CD4-positive, alpha-beta T cell treated with Interleukin-17A for 1 hour (primary cell): Measurements from ENCODE around the gene MED25.

Source experiments
- DNase-seq: peaks from one replicate; pipeline ENCODE4 v3.0.0-alpha.2; 2020

The MED25 gene

GRCh38 chr19:49859682-49860335 is 41.7 kb downstream of the MED25 start:
- no peak for DNase-seq

- DNase-seq, result no peak
Measured at GRCh38 chr19:49860336-49861102, 42.4 kb downstream of the MED25 start.

DNA sequence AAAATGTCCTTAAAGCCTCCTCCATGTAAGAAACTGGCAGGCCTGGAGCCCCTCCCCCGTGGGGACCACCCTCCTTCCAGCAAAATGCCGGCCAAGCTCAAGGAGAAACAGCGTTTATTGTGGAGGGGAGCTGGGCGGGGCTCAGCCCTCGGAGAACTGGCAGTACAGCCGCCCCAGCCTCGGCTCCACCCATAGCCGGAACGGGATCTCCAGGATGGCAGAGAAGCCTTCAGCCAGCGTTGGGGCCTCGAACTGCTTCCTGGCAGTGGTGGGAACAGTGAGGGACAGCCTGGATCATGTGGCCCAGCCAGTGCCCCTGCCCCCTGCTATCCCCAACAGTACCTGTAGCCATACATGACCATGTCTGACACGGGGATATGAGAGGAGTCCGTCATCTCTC is 43.0 kb downstream of the MED25 start:
- no peak for DNase-seq

- DNase-seq, result no peak
Measured at GRCh38 chr19:49861541-49862378, 43.7 kb downstream of the MED25 start.

DNA sequence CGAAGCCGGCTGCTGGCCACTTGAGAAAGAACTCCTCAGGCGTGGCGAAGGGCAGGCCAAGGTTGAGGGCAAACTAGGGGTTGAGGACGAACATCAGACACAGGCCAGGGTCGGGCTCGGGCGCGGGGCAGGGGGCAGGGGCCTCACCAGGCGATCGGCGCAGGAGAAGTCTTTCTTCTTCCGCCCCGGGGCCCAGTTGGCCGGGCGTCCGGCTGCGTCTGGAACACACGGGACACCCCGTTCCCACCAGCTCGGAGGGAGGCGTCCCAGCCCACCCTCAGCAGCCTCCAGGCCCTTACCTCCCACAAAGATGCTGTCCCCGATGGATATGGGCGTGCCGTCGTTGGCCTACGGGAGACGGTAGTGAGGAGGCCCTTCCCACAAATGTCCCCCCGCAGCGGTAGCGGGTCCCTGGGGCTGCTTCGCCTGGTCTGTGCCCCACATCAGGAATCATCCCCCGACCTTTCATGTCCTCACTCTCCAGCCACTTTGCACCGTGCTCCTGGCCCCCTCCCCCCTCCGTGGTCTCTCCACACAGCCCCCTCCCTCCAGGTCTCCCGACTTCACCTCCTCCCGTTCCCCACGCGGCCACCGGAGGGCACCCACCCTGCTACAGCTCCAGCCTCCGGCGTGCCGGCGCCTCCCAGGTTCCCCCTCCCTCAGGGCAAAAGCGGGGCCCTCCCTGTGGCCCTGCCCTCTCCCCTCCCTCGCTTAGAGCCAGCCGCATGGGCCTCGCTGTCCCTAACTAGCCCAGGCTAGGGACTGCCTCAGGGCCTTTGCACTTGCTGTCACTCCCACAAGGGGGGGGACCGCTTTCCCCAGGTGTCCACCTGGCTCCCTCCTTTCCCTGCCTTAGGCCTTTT is 44.5 kb downstream of the MED25 start:
- DNase-seq, result no peak

DNA sequence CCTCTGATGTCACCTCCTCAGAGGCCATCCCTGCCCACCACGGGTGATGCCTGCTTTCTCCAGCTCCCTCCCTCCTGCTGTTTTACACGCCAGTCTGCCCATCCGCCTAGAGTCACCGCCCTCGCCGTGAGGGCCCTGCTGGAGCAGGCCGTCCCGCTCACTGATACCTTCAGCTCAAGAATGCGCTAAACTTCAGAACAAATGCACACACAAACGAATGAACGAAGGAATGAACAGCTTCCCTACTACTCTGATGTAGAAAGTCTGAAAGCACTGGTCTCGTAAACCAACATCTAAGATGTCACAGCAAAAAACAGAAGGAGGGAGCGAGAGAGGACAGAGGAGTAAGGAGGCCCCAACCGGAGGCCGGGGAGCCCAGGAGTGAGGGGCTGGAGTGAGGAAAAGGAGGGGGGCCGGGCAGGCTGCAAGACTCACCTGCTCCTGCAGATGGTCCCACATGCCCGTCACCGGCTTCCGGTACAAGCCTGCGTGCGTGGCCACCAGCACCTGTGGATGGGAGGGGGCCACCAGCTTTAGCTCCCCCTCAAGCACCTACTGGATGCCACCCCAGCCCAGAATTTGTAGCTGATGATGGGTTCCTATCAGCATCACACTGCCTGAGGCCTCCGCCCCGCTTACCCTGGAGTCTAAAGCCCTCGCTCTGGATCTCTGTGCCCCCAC is 45.3 kb downstream of the MED25 start:
- no peak for DNase-seq

DNA sequence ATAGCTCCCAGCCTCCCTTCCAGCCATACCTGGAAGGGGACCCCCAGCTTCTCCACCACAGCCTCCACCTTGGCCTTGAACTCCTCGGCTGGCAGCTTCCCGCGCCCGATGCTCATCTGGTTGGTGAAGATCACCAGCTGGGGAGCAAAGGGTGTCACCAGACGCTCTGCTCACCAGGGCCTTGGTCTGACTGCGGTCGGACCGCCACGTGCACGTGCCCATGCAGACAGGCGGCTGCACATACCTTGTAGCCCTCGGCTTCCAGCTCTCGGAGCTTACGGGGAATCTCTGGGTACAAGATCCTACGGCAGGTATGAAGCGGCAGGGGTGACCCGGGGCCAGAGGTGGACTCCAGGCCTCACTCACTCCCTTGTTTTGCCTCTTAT is 45.8 kb downstream of the MED25 start:
- DNase-seq, result no peak

- no peak for DNase-seq
Measured at GRCh38 chr19:49864890-49865289, 46.8 kb downstream of the MED25 start.

DNA sequence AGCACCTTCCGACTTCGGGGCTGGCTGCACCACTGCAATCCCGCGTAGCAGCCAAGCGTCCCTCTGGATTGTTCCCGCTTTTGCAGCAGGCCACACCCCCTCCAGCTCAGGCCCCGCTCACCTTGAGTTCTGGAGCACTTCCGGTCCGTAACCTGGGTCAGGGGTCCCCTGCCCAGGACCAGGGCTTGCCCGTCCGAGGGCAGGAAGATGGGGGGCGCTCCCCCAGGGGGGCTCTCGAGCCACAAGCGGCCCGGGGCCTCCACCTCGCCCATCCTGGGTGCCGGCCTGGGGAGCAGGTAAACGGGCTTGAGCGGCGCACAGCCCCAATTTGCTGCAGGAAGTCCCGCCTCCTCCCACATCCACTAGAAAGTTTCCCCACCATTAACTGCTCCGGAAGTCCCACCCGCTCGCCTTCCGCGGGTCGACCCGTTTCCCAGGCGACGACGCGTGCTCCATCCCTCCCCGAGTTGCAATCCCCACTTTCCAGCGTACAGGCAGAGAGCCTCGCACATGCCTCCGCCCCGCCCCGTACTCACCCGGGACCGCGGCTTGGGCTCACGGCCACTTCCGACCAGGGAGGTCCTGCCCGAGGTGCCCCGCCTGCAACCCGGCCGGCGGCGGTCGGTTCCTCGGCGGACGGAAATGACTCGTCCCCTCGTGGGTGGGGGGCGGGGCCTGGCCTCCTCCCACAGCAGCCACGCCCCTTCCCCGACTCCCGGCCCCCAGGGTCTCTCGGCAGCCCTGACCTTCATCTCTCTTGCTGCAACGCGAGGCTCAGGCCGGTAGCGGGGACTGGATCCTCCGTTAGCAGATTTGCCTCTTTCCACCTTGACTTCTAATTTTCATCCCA is 49.1 kb downstream of the MED25 start, which contains the start of gene PNKP:
Gene PNKP, minus strand, starts transcription at position 644 of the 850 bp plus-strand sequence. Its CDS starts 372 bp downstream, at position 272.
- DNase-seq, result peak; percentile 89

DNA sequence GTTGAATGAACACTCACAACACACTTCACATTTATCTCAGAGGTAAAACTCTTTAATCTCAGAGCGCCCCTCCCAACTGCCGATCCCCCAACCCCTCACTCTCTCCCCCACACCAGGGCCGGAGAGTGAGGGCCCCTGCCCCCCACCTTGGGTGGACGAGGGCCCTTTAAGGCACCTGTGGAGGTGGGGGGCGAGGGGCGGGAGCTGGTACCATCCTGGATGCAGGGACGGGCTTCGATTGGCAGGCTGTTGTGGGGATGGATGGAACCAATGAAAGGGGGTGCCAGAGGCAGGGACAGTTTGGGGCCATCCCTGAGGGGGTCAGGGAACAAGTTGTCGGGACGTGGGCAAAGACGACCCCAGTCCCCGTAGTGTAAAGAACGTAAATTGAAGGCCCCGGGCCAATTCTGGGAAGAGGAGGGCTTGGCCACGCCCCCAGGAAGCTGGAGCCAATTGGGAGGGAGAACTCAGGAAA is 51.0 kb downstream of the MED25 start:
- DNase-seq, result no peak

- DNase-seq, result peak; percentile 99
Measured at GRCh38 chr19:49869484-49870308, 51.6 kb downstream of the MED25 start.

GRCh38 chr19:49870309-49870901 is 52.3 kb downstream of the MED25 start:
- DNase-seq, result no peak

DNA sequence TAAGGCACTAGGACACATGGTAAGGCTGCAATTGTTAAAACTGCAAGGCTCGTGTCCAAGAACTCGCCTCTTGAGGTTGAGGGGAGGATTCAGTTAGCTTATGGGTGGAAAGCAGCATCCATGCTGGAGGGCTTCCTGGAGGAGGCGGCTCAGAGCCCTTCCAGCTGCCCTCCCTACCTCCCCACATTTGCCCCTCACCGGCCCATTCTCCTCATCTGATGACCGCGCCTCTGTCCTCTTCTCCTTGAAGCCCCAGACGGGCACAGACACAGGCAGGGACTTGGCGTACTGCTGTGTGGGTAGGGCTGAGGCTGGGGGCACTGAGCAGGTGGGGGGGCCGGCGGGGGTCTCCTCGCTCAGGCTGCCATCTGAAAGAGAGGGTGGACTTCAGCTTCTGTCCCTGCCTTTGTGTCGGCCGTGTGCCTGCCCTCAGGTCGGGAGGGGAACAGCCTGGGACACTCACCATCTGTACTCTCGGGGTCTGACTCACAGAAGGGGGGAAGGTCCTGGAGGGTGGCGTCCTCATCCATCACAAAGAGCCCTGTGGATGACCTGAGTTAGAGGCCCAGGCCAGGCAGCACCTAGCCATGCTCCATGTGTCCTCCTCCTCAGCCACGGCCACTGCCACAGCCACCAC is 53.4 kb downstream of the MED25 start:
- DNase-seq, result no peak

DNA sequence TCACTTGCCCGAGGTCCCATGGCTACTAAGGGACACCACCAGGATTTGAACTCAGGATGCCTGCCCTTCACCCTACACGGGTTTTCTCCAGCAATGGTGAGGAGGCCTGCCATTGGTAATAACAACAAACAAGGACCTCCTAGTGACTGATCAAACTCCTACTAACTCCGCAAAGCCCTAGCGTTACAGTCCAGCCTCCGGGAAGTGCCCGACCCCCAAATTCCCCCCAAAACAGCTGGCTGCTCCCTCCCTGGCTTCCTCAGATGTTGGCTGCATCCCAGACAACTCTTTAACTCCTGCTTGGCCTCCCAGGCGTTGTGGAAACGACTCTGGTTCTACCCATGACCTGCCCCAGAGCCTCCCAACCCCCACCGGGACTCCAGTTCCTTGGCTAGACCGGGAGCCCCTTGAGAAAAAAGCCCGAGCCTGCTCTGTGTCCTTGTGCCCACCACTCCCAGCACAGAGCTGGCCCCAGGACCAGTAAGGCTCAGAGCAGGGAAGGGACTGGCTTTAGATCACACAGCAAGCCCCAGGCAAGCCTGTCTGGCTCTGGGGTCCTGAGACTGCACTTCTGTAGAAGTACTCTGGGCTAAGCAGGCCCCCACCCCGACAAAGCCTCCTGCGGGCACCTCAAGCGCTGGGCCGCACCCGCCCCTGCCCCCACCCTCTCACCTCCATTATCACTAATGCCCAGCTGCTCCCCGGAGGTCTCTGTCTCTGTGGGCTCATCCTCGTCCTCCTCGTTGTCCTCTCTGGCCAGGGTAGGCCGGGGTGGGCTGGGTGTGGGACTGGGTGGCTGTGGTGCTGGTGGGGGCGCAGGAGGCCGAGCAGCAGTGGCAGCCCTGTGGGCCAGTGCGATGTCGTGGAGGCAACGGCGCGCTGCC is 54.4 kb downstream of the MED25 start:
- no peak for DNase-seq

- no peak for DNase-seq
Measured at GRCh38 chr19:49873129-49873521, 55.0 kb downstream of the MED25 start.

GRCh38 chr19:49873834-49874233 is 55.7 kb downstream of the MED25 start:
- no peak for DNase-seq

- DNase-seq, result no peak
Measured at GRCh38 chr19:49874503-49875157, 56.5 kb downstream of the MED25 start.
